Measurements from ENCODE around the gene C10orf71.

GRCh38 chr10:49374740-49375139 is 75.8 kb downstream of the C10orf71 start:
- TF ChIP-seq, protein P1, sequence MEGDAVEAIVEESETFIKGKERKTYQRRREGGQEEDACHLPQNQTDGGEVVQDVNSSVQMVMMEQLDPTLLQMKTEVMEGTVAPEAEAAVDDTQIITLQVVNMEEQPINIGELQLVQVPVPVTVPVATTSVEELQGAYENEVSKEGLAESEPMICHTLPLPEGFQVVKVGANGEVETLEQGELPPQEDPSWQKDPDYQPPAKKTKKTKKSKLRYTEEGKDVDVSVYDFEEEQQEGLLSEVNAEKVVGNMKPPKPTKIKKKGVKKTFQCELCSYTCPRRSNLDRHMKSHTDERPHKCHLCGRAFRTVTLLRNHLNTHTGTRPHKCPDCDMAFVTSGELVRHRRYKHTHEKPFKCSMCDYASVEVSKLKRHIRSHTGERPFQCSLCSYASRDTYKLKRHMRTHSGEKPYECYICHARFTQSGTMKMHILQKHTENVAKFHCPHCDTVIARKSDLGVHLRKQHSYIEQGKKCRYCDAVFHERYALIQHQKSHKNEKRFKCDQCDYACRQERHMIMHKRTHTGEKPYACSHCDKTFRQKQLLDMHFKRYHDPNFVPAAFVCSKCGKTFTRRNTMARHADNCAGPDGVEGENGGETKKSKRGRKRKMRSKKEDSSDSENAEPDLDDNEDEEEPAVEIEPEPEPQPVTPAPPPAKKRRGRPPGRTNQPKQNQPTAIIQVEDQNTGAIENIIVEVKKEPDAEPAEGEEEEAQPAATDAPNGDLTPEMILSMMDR (IDR thresholded peaks at IDR 0.05; ENCODE audit: insufficient read depth, low read depth, low read length), result no peak
- TF ChIP-seq EZH2 (IDR thresholded peaks at IDR 0.05; ENCODE audit: insufficient read depth, low read length), result no peak

Data from astrocyte (in vitro differentiated cells and primary cell).